SW 1271 (cell line): ENCODE data around the gene GNLY.

Experiments
- DNase-seq, 2 experiments: peaks; one replicate each; lab custom pipeline; 2025; lab: John Stamatoyannopoulos, UW

The GNLY gene

DNA sequence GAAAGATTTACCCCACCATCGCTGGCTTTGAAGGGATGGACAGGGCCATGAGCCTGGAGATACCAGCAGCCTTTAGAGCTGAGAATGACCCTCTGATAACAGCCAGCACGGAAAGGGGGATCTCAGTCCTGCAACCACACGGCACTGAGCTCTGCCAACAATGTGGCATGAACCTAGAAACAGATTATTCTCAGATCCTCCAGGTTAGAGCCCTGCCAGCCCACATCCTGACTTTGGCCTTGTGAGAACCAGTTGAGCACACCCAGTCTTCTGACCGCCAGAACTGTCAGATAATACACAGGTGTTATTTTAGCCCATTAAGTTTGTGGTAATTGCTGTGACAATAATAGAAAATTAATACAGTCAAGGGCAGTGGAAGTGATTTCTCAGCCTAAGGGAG is 9.4 kb upstream of the GNLY start:
- DNase-seq: no peak

- DNase-seq: no peak
Observed at GRCh38 chr2:85690932-85691331, 3.2 kb upstream of the GNLY start.

DNA sequence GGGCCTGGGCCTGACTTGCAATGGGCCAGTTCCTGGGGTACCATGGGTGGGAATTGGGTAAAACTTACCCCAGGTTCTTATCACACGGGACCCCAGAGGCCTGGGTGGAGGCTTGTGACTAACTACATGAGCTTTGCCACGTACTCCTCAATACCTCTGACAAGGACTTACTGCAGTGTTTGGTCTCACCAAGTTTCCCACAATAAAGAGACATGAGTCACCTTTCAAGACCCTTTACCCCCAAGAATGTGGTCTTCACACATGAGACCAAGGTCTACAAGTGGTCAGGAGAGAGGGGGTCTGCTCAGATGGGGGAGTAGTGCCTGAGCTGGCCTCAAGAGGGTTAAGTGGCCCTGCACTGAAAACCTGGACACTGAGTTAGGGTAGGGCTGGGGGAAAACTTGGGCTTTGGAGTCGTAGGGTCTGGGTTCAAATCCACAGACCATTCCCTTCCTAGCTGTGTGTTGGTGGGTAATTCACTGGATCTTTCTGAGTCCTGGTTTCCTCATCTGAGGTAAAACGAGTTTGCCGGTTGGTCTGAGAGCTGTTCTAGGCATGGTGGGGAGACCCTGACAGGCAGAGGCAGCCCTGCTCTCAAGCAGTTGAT is 2.0 kb upstream of the GNLY start:
- DNase-seq: no peak

DNA sequence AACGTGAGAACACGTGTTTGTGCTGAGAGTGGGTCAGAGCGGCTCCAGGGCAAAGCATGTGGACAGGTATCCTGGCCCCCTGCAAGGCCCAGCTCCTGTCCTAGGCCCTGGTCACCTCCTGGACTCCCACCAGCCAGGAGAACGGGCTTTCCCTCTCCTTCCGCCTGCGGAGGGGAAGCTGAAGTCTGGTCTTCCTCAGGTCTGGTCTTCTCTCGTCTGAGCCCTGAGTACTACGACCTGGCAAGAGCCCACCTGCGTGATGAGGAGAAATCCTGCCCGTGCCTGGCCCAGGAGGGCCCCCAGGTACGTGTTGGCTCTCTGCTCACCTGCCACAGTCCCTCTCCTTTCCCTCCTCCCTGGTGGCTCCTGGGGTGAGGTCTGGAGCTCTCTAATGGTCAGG is 963 bp downstream of the GNLY start:
- no peak for DNase-seq

DNA sequence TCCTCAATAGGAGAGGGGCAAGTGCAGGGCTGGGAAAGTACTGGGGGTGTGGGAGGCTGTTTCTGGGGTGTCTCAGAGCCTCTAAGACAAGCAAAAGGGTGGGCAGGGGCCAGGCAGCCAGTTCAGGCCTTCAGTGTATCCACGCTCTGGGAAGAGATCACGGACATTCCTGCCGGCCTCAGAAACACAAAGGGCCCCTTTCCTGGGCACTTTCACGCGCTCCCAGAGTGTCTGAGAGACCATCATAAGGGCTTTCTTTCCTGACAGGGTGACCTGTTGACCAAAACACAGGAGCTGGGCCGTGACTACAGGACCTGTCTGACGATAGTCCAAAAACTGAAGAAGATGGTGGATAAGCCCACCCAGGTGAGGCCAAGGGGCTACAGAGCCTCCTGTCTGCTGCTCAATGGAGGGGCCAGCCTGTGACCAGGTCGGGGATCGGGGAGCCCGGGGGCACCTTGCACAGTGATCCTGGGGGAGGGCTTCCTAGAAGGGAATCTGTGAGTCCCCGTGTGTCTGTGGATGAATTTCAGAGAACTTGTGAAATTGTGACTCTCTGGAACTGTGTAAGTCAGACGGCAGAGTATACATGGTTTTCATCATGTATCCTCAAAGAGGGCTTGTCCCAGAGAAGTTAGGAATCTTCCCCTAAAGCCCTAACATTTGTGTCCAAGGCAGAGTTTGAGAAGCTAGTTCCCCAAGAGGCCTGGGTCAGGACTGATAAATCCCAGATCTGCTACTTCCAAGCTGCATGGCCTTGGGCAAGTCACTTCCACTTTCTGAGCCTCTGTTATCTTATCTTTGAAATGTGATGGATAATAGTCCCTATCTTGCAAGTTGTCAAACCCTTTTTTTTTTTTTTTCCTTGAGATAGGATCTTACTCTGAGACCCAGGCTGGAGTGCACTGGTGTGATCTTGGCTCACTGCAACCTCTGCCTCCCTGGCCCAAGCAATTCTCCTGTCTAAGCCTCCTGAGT is 1.8 kb downstream of the GNLY start:
- no peak for DNase-seq

DNA sequence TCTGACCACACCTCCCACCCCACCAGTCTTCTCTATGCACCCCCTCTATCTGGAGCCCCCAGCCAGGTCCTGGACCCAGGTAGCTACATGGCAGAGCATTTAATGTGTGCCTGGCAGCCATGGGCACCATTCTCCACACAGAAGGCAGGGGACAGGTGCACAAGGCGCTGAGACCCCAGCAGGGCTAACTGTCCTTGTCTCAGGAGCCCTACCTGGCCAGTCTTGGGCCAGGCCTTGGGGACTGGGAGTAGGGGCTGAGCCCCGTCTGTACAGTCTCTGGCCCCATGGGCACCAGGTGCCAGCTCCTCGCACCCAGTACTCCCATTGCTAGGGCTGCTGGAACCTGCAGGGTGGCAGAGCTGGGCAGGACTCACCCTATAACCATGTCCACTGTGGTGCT is 2.9 kb downstream of the GNLY start:
- no peak for DNase-seq

- no peak for DNase-seq
Observed at GRCh38 chr2:85697716-85698115, 3.6 kb downstream of the GNLY start.

DNA sequence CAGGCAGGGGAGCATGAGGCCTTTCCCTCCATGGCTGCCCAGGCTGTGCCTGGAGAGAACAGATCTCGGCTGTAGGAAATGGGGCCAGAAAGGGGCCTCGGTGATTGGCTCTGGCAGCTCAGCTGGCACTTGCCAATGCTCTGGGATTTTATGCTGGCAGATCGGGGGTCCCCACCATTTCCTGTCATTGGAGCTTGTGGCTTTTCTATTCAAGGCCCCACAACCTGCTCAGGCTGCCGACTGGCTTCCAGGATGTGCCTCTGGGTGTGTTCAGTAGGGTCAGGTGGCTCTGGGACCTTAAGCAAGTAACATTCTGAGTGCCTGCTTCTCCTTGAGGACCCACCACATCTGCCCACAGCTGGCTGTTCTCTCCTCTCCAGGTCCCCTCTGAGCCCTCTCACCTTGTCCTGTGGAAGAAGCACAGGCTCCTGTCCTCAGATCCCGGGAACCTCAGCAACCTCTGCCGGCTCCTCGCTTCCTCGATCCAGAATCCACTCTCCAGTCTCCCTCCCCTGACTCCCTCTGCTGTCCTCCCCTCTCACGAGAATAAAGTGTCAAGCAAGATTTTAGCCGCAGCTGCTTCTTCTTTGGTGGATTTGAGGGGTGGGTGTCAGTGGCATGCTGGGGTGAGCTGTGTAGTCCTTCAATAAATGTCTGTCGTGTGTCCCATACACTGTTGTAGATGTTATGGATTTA is 4.2 kb downstream of the GNLY start:
- no peak for DNase-seq

- DNase-seq: no peak
Observed at GRCh38 chr2:85698880-85699254, 4.7 kb downstream of the GNLY start.

- no peak for DNase-seq
Observed at GRCh38 chr2:85699325-85699724, 5.2 kb downstream of the GNLY start.

DNA sequence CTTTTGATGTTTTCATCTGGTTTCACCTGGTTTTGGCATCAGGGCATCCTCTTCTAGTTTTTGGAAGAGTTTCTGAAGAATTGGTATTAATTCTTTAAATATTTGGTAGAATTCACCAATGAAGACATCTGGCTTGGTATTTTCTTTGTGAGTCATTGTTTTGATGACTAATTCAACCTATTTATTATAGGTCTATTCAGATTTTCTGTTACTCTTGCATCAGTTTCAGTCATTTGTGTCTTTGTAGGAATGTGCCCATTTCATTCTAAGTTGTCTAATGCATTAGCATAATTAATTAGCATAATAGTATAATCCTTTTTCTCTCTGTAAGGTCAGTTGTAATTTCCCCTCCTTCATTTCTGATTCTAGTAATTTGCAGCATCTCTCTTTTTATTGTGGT is 8.0 kb downstream of the GNLY start:
- peak in 1 of 2 experiments; percentile 37 for DNase-seq

DNA sequence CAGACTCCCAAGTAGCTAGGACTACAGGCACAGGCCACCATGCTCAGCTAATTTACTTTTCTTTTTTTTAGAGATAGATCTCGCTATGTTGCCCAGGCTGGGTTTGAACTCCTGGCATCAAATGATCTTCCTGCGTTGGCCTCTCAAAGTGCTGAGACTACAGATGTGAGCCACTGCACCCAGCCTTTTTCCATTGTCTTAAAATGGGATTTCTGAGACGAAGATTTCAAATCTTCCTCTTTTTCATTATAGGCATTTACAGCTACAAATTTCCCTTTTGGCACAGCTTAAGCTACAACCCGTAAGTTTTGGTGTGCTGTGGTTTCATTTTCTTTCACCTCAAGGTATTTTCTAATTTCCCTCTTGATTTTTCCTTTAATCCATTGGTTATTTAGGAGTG is 8.6 kb downstream of the GNLY start:
- DNase-seq: no peak

GRCh38 chr2:85703329-85703728 is 9.2 kb downstream of the GNLY start:
- no peak for DNase-seq

DNA sequence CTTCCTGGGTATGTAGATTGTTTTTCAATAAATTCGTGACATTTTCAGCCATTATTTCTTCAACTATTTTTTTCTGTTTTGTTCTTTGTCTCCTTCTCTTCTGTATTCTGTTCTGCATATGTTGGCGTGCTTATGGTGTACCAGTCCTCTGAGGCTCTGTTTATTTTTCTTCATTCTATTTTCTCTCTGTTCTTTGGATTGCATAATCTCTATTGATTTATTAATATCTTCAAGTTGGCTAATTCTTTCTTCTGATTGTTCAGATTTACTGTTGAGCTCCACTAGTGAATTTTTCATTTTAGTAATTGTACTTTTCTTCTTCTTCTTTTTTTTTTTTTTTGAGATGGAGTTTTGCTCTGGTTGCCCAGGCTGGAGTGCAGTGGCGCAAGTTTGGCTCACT is 9.9 kb downstream of the GNLY start:
- DNase-seq: no peak

- DNase-seq: no peak
Observed at GRCh38 chr2:85704800-85705679, 10.9 kb downstream of the GNLY start.

DNA sequence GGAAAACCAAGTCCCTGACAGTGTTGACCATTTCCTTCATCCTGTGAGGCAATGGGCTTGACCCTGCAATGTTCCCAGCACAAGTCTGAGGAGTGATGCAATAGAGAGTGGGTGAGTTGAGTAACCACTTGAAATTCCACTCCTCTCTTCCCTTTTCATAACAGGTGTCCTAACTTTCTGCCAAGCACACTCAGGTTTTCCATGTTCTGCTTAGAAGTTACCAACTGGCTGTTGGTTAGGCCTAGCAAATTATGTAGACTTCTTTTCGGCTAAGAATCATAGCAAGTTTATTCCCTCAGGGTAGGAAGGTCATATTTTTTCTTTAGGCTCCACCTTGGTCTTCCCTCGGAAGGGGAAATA is 11.5 kb downstream of the GNLY start:
- DNase-seq: no peak

GRCh38 chr2:85706063-85706462 is 11.9 kb downstream of the GNLY start:
- DNase-seq: no peak

DNA sequence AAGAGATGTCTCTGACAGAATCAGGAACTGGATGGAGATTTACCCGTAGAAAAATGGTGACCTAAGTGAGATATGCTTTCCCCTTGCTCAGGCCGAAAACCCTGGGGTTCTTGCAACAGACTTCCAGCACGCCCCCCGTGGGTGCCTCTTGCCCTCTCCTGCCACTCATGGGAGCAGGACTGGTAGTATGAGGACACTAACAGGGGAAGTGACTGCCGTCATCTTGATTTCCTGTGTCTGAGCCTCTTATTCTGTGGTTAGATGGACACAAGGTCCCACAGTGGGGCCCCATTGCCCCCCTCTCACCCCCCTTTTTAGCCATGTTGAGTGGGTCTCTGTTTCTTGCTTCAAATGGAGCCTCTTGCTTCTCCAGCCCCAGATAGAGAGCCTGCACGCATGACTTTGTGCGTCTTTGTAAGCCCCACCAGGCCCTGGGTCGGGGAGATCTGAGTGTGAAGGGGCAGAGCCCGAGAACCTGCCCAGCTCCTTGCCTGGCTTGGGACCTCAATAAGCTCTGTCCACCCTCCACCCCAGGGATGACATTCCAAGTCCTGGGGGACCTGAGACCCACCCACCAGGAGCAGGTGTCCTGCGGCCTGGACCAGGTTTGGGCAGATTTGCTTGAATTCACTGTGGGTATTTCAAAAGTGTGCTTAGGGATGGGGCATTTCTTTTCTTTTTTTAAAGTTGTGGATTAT is 12.6 kb downstream of the GNLY start:
- DNase-seq: no peak

DNA sequence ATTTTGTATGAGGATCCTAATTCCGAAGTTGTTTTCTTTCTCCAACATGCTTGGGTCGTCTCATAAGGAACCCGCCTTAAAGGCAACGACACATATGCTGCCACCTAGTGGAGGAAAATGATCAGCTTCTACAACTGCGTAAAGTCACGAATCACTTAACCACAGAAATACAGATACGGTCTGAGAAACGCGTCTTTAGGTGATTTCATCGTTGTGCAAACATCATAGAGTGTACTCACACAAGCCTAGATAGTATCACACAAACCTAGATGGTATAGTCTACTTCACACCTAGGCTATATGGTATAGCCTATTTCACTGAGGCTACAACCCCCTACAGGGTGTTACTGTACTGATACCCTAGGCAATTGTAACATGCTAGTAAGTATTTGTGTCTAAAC is 13.1 kb downstream of the GNLY start:
- DNase-seq: peak; percentile 35 to 72

DNA sequence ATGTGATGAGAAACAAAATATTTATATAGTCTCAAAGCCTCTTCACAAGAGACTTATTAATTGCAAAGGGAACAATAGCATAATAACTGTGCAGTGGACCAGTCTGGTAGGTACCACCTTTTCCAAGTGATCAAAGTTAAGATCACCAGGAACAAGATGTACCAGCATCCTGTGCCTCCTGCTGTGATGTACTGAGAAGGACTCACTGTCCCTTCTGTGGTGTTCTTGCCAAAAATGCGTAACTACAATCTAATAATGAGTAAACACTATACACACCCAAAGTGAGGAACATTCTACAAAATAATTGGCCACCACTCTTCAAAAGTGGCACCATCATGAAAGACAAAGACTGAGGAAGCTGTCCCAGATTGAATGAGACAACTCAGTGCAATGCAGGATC is 14.5 kb downstream of the GNLY start:
- DNase-seq: no peak

GRCh38 chr2:85709401-85709811 is 15.2 kb downstream of the GNLY start:
- DNase-seq: no peak
